ENCODE measurements around the gene ANKRD33B. TPM values are rescaled to one million over a fixed set of nuclear protein-coding genes. Genes with fewer than 3 reads are reported as not detected.

The ANKRD33B gene
- total and polyA plus RNA-seq, 2 experiments from 2014 or later: 2.9 to 15.4 TPM

- TF ChIP-seq, protein P1, sequence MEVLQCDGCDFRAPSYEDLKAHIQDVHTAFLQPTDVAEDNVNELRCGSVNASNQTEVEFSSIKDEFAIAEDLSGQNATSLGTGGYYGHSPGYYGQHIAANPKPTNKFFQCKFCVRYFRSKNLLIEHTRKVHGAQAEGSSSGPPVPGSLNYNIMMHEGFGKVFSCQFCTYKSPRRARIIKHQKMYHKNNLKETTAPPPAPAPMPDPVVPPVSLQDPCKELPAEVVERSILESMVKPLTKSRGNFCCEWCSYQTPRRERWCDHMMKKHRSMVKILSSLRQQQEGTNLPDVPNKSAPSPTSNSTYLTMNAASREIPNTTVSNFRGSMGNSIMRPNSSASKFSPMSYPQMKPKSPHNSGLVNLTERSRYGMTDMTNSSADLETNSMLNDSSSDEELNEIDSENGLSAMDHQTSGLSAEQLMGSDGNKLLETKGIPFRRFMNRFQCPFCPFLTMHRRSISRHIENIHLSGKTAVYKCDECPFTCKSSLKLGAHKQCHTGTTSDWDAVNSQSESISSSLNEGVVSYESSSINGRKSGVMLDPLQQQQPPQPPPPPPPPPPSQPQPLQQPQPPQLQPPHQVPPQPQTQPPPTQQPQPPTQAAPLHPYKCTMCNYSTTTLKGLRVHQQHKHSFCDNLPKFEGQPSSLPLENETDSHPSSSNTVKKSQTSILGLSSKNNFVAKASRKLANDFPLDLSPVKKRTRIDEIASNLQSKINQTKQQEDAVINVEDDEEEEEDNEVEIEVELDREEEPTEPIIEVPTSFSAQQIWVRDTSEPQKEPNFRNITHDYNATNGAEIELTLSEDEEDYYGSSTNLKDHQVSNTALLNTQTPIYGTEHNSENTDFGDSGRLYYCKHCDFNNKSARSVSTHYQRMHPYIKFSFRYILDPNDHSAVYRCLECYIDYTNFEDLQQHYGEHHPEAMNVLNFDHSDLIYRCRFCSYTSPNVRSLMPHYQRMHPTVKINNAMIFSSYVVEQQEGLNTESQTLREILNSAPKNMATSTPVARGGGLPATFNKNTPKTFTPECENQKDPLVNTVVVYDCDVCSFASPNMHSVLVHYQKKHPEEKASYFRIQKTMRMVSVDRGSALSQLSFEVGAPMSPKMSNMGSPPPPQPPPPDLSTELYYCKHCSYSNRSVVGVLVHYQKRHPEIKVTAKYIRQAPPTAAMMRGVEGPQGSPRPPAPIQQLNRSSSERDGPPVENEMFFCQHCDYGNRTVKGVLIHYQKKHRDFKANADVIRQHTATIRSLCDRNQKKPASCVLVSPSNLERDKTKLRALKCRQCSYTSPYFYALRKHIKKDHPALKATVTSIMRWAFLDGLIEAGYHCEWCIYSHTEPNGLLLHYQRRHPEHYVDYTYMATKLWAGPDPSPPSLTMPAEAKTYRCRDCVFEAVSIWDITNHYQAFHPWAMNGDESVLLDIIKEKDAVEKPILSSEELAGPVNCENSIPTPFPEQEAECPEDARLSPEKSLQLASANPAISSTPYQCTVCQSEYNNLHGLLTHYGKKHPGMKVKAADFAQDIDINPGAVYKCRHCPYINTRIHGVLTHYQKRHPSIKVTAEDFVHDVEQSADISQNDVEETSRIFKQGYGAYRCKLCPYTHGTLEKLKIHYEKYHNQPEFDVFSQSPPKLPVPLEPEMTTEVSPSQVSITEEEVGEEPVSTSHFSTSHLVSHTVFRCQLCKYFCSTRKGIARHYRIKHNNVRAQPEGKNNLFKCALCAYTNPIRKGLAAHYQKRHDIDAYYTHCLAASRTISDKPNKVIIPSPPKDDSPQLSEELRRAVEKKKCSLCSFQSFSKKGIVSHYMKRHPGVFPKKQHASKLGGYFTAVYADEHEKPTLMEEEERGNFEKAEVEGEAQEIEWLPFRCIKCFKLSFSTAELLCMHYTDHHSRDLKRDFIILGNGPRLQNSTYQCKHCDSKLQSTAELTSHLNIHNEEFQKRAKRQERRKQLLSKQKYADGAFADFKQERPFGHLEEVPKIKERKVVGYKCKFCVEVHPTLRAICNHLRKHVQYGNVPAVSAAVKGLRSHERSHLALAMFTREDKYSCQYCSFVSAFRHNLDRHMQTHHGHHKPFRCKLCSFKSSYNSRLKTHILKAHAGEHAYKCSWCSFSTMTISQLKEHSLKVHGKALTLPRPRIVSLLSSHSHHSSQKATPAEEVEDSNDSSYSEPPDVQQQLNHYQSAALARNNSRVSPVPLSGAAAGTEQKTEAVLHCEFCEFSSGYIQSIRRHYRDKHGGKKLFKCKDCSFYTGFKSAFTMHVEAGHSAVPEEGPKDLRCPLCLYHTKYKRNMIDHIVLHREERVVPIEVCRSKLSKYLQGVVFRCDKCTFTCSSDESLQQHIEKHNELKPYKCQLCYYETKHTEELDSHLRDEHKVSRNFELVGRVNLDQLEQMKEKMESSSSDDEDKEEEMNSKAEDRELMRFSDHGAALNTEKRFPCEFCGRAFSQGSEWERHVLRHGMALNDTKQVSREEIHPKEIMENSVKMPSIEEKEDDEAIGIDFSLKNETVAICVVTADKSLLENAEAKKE (CRISPR knock-in tag; IDR thresholded peaks at IDR 0.05): no peak
Observed at GRCh38 chr5:10556289-10556807, 7.5 kb upstream of the ANKRD33B start (continued).

- Histone ChIP-seq H4K20me1 (replicated peaks; ENCODE audit: insufficient read depth) (no peaks in the 10 kb centered on the region), H2AFZ (no peak overlapping the region), H3K27me3 (ENCODE audit: insufficient read depth) (peaks cover 29% of the 10 kb centered on the region), H3F3A (replicated peaks; ENCODE audit: low read depth) (0 out of 2 replicates have a peak, but pooled peaks cover 2% of the 10 kb centered on the region), H3K27ac (ENCODE audit: low read depth) (no peak overlapping the region), H3K4me3 (no peak overlapping the region), H3K79me2 (replicated peaks; ENCODE audit: insufficient read depth) (no peaks in the 10 kb centered on the region), H3K4me2 (no peak overlapping the region), H3K36me3 (ENCODE audit: insufficient read depth) (no peaks in the 10 kb centered on the region), H3K9me2 (ENCODE audit: insufficient read depth) (no peaks in the 10 kb centered on the region), H3K4me1 (ENCODE audit: insufficient read depth) (peaks cover 6% of the 10 kb centered on the region)
- H3K9me3 Mint-ChIP-seq: no peaks in the 10 kb centered on the region
- H3K27ac Mint-ChIP-seq: no peak overlapping the region
- peaks cover 5% of the 10 kb centered on the region for H3K4me1 Mint-ChIP-seq
- peaks cover 25% of the 10 kb centered on the region for H3K27me3 Mint-ChIP-seq (ENCODE audit: insufficient read depth, low read depth, poor library complexity)
- H3K36me3 Mint-ChIP-seq (ENCODE audit: low read depth): no peaks in the 10 kb centered on the region; the same call in 2 of the 3 replicates
- DNase-seq (ENCODE audit: low spot score) (no peak), ATAC-seq (no peak)
- no peak overlapping the region for H3K4me3 Mint-ChIP-seq
- TF ChIP-seq ZNF114 (CRISPR knock-in tag; IDR thresholded peaks at IDR 0.05) (no peak), ZNF331 (CRISPR knock-in tag; IDR thresholded peaks at IDR 0.05; ENCODE audit: low read depth) (no peak), CREB1 (CRISPR knock-in tag; IDR thresholded peaks at IDR 0.05; ENCODE audit: low read depth) (no peak), POLR2AphosphoS5 (IDR thresholded peaks at IDR 0.05; ENCODE audit: low read depth) (no peak), EZH2phosphoT487 (IDR thresholded peaks at IDR 0.05; ENCODE audit: unreplicated experiment) (no peak), EZH2 (IDR thresholded peaks at IDR 0.05; ENCODE audit: low read depth, unreplicated experiment) (no peak)
- TF ChIP-seq, protein P1 (CRISPR knock-in tag; IDR thresholded peaks at IDR 0.05): no peak
Observed at GRCh38 chr5:10556893-10557746, 6.8 kb upstream of the ANKRD33B start.

Data from GM23338 (cell line).